GM19467 (cell line): ENCODE measurements around the gene SLC22A31.

ENCODE experiments used
- ATAC-seq: cut with Tn5 transposase; IDR thresholded peaks from one replicate; pipeline ENCODE4 v1.9.1; 2021; ENCODE audit warnings: mild to moderate bottlenecking, moderate library complexity; ENCODE audit not compliant: unreplicated experiment

SLC22A31 gene

DNA sequence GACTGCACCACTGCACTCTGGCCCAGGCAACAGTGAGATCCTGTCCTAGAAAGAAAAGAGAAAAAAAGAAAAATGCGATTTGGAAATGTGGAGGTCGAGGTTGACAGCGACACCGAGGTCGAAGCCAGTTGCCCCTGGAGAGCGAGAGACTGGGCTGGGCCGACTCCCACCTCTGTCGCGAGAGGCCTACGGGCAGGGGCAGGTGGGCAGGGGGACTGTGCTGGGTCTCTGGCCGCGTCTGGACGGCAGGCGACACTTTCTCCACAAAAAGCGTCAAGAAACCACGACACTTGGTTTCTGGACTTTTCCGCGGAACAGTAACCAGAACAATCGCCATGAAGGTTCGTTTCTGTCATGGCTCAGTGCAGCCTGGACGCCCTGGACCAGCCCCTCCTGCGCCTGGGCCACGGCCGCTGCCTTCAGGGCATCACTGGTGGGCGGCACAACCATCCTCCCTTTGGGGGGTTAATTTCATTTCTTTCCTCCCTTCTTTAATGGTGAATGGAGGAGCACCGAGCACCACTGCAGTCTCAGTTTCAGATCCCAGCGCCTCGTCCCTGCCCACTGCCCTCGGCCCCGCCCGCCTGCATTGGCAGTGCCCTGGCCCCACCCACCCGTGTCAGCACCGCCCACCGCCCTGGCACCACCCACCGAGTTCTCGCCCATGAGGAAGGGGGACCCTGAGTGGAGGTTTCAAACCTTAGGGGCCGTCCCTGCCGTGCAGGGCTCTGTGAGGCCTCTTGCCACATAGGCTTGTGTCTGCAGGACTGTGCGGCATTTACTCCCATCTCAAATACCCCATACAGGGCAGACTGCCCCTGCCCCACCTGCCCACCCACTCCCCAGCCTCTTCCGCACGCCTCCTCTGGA, 47.3 kb downstream of the SLC22A31 start:
- no peak for ATAC-seq

DNA sequence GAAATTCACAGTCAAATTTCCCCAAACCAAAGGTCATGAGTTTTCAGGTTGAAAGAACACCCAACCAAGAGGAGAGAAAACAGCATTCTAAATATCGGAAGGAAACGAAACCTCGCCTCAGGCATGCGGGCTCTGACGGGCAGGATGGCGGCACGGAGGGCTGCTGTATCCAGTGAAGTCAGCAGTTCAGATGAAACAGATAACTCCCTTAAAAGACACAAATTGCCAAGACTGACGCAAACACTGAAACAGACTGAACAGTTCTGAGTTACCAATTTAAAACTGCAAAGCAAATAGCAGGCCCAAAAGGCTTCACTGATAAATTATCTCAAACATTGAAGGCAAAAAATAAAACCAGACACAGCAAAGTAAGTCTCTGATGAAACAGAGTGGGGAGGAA, 49.4 kb downstream of the SLC22A31 start:
- ATAC-seq, result no peak

DNA sequence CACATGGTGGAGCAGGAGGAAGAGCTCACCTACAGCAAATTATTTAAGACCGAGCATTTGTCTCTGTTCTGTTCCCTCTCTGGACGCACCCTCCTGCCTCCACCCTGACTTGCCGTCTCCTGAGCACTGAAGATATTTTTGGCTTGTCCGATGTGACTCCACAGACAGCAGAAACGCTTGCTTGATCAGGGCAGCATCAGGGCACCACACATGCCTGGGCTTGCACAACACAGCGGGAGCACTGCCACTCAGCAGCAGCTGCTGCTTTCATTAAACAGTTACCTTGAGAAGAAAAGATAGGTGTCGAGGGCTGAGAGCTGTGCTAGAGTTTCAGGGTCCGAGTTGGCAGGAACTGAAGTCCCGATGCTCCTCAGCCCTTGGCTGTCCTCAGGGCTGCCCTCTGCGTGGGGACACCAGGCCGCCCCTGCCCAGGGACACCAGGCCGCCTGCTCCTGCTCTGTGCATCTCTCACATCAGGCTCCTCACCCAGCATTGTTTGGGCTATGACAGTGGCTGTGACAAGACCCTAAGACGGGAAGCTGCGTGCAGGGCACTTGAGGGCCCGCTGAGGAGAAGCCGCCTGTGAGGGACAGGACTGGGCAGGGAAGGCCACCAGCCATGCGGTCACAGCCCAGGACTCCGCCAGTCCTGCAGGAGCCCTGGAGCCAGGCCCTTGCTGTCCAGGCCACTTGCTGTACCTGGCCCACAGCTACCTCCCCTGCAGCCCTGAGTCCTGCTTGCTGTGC, 50.1 kb downstream of the SLC22A31 start:
- ATAC-seq, result no peak

DNA sequence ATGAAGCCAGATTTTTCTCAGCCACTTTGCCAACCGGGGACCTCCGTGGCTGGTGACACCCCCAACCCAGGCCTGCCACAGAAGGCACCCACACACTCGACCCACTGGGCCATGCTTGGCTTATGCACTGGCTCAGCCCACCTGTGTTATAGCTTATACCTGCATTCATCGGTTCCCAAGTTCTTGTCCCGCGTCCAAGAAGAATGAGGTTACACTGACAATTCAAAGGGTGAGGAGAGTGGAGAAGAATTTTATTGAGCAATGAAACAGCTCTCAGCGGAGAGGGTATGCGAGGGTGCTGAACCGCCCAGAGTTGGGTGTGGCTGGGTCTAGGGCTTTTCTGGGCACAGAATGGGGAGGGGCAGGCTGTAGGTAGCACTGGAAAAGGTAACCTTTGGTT, 51.0 kb downstream of the SLC22A31 start:
- no peak for ATAC-seq

DNA sequence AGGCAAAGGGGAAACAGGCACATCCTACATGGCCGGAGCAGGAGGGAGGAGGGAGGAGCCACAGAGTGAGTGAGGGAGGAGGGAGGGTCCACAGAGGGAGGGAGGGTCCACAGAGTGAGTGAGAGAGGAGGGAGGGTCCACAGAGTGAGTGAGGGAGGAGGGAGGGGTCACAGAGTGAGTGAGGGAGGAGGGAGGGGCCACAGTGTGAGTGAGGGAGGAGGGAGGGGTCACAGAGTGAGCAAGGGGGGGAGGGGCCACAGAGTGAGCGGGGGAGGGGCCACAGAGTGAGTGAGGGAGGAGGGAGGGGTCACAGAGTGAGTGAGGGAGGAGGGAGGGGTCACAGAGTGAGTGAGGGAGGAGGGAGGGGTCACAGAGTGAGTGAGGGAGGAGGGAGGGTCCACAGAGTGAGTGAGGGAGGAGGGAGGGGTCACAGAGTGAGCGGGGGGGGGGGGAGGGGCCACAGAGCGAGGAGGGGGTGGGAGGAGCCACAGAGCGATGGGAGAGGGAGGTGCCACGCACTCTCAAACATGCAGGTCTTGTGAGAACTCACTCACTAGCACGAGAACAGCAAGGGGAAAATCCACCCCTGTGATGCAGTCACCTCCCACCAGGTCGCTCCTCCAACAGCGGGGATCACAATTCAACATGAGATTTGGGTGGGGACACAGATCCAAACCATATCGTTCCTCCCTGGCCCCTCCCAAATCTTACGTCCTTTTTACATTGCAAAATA, 53.1 kb downstream of the SLC22A31 start:
- no peak for ATAC-seq

DNA sequence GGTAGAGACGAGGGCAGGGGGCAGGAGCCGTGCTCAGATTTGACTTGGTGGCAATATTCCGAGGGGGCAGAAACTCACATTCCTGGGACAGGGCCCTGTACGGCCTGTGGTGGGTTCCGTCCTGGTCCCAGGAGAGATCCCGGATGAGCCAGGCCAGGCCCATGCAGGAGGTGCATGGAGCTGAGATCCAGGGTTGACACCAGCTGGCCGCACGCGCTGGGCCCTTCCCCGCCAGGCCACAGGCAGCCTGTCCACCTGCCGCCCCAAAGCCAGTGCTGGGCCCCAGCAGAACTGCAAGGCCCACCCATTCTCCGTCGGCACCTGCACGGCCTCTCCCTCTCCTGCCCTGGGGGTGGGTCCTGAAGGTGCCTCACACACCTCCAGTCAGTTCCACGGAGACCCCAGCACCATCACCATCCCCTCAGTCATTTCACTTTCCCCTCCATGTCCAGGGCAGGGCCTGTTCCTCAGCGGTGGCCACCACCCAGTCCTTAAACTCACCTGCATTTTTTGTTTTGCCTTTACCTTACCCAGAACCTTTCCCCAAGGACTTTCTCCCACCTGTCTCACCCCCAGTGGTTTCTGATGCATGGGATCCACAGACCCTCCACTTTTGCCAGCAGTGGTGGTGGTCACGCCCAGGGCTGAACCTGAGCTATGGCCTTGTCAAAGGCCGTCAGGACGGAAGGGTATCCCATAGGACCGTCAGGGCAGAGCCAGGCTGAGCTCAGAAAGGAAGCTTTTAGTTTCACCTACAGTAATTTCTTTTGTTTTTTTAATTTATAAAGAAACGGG, 53.9 kb downstream of the SLC22A31 start:
- no peak for ATAC-seq
